PC-9 (cell line): ENCODE data around the gene RNF7.

Experiments used
- CTCF ChIP-seq: fragments of 200-600 bp; sonication (generic); conservative IDR thresholded peaks from 2 replicates; pipeline ENCODE4 v1.6.1; 2017; ENCODE audit warnings: mixed run types, antibody characterized with exemption, mild to moderate bottlenecking, moderate library complexity
- EZH2 ChIP-seq: fragments of 200-600 bp; sonication (generic); IDR thresholded peaks from 2 replicates; pipeline ENCODE4 v1.8.0; 2017; ENCODE audit warnings: antibody characterized with exemption, low read depth

- TF ChIP-seq CTCF, result no peak
- TF ChIP-seq EZH2, result no peak
These were observed 26.4 kb downstream of the RNF7 start for GRCh38 chr3:141764465-141764864.
